ENCODE results near the gene UBE2U. TPM values are rescaled to one million over a fixed set of nuclear protein-coding genes. Genes with fewer than 3 reads are reported as not detected.

UBE2U gene
- total RNA-seq, 3 donors from 2014 or later = not detected

GRCh38 chr1:64266991-64267390 is 63.6 kb downstream of the UBE2U start:
- peaks cover 15% of the 10 kb centered on the region for H3K27me3 Mint-ChIP-seq (ENCODE audit: low read depth)
- H3K9me3 Mint-ChIP-seq = no peaks in the 10 kb centered on the region
- H3K36me3 Mint-ChIP-seq (ENCODE audit: insufficient read depth) = no peaks in the 10 kb centered on the region
- H3K4me3 Mint-ChIP-seq = no peak overlapping the region
- H3K4me1 Mint-ChIP-seq (ENCODE audit: low read depth) = no peaks in the 10 kb centered on the region
- no peak for ATAC-seq
- DNase-seq = no peak

GRCh38 chr1:64268653-64269557 is 65.5 kb downstream of the UBE2U start:
- no peaks in the 10 kb centered on the region for H3K4me1 Mint-ChIP-seq (ENCODE audit: low read depth)
- peak; percentile 59 for DNase-seq
- H3K27me3 Mint-ChIP-seq (ENCODE audit: low read depth) = peaks cover 12% of the 10 kb centered on the region
- H3K4me3 Mint-ChIP-seq = no peak overlapping the region
- ATAC-seq = no peak
- H3K36me3 Mint-ChIP-seq (ENCODE audit: insufficient read depth) = no peaks in the 10 kb centered on the region
- no peaks in the 10 kb centered on the region for H3K9me3 Mint-ChIP-seq

GRCh38 chr1:64269558-64269884 is 66.1 kb downstream of the UBE2U start:
- H3K4me1 Mint-ChIP-seq (ENCODE audit: low read depth) = no peaks in the 10 kb centered on the region
- H3K9me3 Mint-ChIP-seq = no peaks in the 10 kb centered on the region
- no peak overlapping the region for H3K4me3 Mint-ChIP-seq
- H3K36me3 Mint-ChIP-seq (ENCODE audit: insufficient read depth) = no peaks in the 10 kb centered on the region
- no peak for ATAC-seq
- DNase-seq = no peak
- H3K27me3 Mint-ChIP-seq (ENCODE audit: low read depth) = peaks cover 11% of the 10 kb centered on the region

- ATAC-seq (no peak), DNase-seq (no peak)
- Mint-ChIP-seq H3K4me1 (ENCODE audit: low read depth) (no peaks in the 10 kb centered on the region), H3K36me3 (ENCODE audit: insufficient read depth) (no peaks in the 10 kb centered on the region), H3K27me3 (ENCODE audit: low read depth) (no peaks in the 10 kb centered on the region), H3K9me3 (no peaks in the 10 kb centered on the region), H3K4me3 (no peak overlapping the region)
Measured at GRCh38 chr1:64280001-64280400, 76.6 kb downstream of the UBE2U start.

- Mint-ChIP-seq H3K9me3 (no peaks in the 10 kb centered on the region), H3K4me1 (ENCODE audit: low read depth) (no peaks in the 10 kb centered on the region), H3K36me3 (ENCODE audit: insufficient read depth) (no peaks in the 10 kb centered on the region), H3K27me3 (ENCODE audit: low read depth) (no peaks in the 10 kb centered on the region), H3K4me3 (no peak overlapping the region)
- DNase-seq (no peak), ATAC-seq (no peak)
Measured at GRCh38 chr1:64282351-64282750, 78.9 kb downstream of the UBE2U start.

- Mint-ChIP-seq H3K4me1 (ENCODE audit: low read depth) (no peaks in the 10 kb centered on the region), H3K27me3 (ENCODE audit: low read depth) (peaks cover 13% of the 10 kb centered on the region), H3K4me3 (no peak overlapping the region), H3K36me3 (ENCODE audit: insufficient read depth) (no peaks in the 10 kb centered on the region), H3K9me3 (no peaks in the 10 kb centered on the region)
- DNase-seq = no peak
- no peak for ATAC-seq
Measured at GRCh38 chr1:64287071-64287470, 83.6 kb downstream of the UBE2U start.

GRCh38 chr1:64290420-64290819 is 87.0 kb downstream of the UBE2U start:
- no peak overlapping the region for H3K4me3 Mint-ChIP-seq
- no peak for ATAC-seq
- no peaks in the 10 kb centered on the region for H3K36me3 Mint-ChIP-seq (ENCODE audit: insufficient read depth)
- H3K9me3 Mint-ChIP-seq = no peaks in the 10 kb centered on the region
- no peaks in the 10 kb centered on the region for H3K4me1 Mint-ChIP-seq (ENCODE audit: low read depth)
- H3K27me3 Mint-ChIP-seq (ENCODE audit: low read depth) = peaks cover 24% of the 10 kb centered on the region
- DNase-seq = no peak

GRCh38 chr1:64291931-64292330 is 88.5 kb downstream of the UBE2U start:
- H3K27me3 Mint-ChIP-seq (ENCODE audit: low read depth) = peaks cover 32% of the 10 kb centered on the region

GRCh38 chr1:64292399-64292798 is 89.0 kb downstream of the UBE2U start:
- H3K9me3 Mint-ChIP-seq = no peaks in the 10 kb centered on the region
- H3K36me3 Mint-ChIP-seq (ENCODE audit: insufficient read depth) = no peaks in the 10 kb centered on the region
- H3K4me1 Mint-ChIP-seq (ENCODE audit: low read depth) = no peaks in the 10 kb centered on the region
- no peak overlapping the region for H3K4me3 Mint-ChIP-seq
- peaks cover 34% of the 10 kb centered on the region for H3K27me3 Mint-ChIP-seq (ENCODE audit: low read depth)
- DNase-seq (no peak), ATAC-seq (no peak)

More at GRCh38 chr1:64291931-64292330, 88.5 kb downstream of the UBE2U start:
- no peaks in the 10 kb centered on the region for H3K9me3 Mint-ChIP-seq
- H3K36me3 Mint-ChIP-seq (ENCODE audit: insufficient read depth) = no peaks in the 10 kb centered on the region
- no peak for ATAC-seq
- no peak overlapping the region for H3K4me3 Mint-ChIP-seq
- H3K4me1 Mint-ChIP-seq (ENCODE audit: low read depth) = no peaks in the 10 kb centered on the region
- no peak for DNase-seq

GRCh38 chr1:64293820-64294219 is 90.4 kb downstream of the UBE2U start:
- Mint-ChIP-seq H3K4me1 (ENCODE audit: low read depth) (no peaks in the 10 kb centered on the region), H3K9me3 (no peaks in the 10 kb centered on the region), H3K27me3 (ENCODE audit: low read depth) (peaks cover 34% of the 10 kb centered on the region), H3K36me3 (ENCODE audit: insufficient read depth) (no peaks in the 10 kb centered on the region), H3K4me3 (no peak overlapping the region)
- ATAC-seq (no peak), DNase-seq (no peak)

- DNase-seq = no peak
- no peaks in the 10 kb centered on the region for H3K4me1 Mint-ChIP-seq (ENCODE audit: low read depth)
- ATAC-seq = no peak
- H3K4me3 Mint-ChIP-seq = no peak overlapping the region
- no peaks in the 10 kb centered on the region for H3K36me3 Mint-ChIP-seq (ENCODE audit: insufficient read depth)
- H3K9me3 Mint-ChIP-seq = no peaks in the 10 kb centered on the region
- H3K27me3 Mint-ChIP-seq (ENCODE audit: low read depth) = peaks cover 26% of the 10 kb centered on the region
Measured at GRCh38 chr1:64295136-64295535, 91.7 kb downstream of the UBE2U start.

GRCh38 chr1:64295561-64295960 is 92.1 kb downstream of the UBE2U start:
- Mint-ChIP-seq H3K27me3 (ENCODE audit: low read depth) (peaks cover 26% of the 10 kb centered on the region), H3K4me3 (no peak overlapping the region), H3K9me3 (no peaks in the 10 kb centered on the region), H3K4me1 (ENCODE audit: low read depth) (no peaks in the 10 kb centered on the region), H3K36me3 (ENCODE audit: insufficient read depth) (no peaks in the 10 kb centered on the region)
- ATAC-seq (no peak), DNase-seq (no peak)

- Mint-ChIP-seq H3K36me3 (ENCODE audit: insufficient read depth) (no peaks in the 10 kb centered on the region), H3K4me3 (no peak overlapping the region), H3K27me3 (ENCODE audit: low read depth) (peaks cover 26% of the 10 kb centered on the region), H3K4me1 (ENCODE audit: low read depth) (no peaks in the 10 kb centered on the region), H3K9me3 (no peaks in the 10 kb centered on the region)
- ATAC-seq = no peak
- DNase-seq = no peak
Measured at GRCh38 chr1:64296459-64296858, 93.0 kb downstream of the UBE2U start.

- H3K9me3 Mint-ChIP-seq = no peaks in the 10 kb centered on the region
- H3K4me3 Mint-ChIP-seq = no peak overlapping the region
- H3K36me3 Mint-ChIP-seq (ENCODE audit: insufficient read depth) = no peaks in the 10 kb centered on the region
- ATAC-seq = no peak
- no peaks in the 10 kb centered on the region for H3K4me1 Mint-ChIP-seq (ENCODE audit: low read depth)
- peaks cover 5% of the 10 kb centered on the region for H3K27me3 Mint-ChIP-seq (ENCODE audit: low read depth)
- DNase-seq = no peak
Measured at GRCh38 chr1:64302194-64302593, 98.8 kb downstream of the UBE2U start.

GRCh38 chr1:64302971-64303370 is 99.5 kb downstream of the UBE2U start:
- Mint-ChIP-seq H3K27me3 (ENCODE audit: low read depth) (peaks cover 6% of the 10 kb centered on the region), H3K4me3 (no peak overlapping the region), H3K36me3 (ENCODE audit: insufficient read depth) (no peaks in the 10 kb centered on the region), H3K9me3 (no peaks in the 10 kb centered on the region), H3K4me1 (ENCODE audit: low read depth) (no peaks in the 10 kb centered on the region)
- no peak for ATAC-seq
- DNase-seq = no peak

Measured in activated T-cell treated with anti-CD3 and anti-CD28 coated beads, Interleukin-2, amount 50 U/mL, for 4 hours (primary cell).